Liver (tissue), 9 donors: ENCODE results near the gene SNX32. TPM values are rescaled to one million over a fixed set of nuclear protein-coding genes. Genes with fewer than 3 reads are reported as not detected.

Experiments used
- DNase-seq: peaks from one replicate; pipeline ENCODE4 v3.0.0-alpha.2; 2017; ENCODE audit warnings: low spot score
- H3K27ac ChIP-seq, 2 donors: one replicate each; pipeline ENCODE4 v1.7.0; 2013; ENCODE audit warnings: inconsistent platforms in 2 of 2, low read length in 2 of 2, control low read depth in 1 of 2, low read depth in 1 of 2, mild to moderate bottlenecking in 1 of 2
- H3K27me3 ChIP-seq, 4 donors: one replicate each; pipeline versions ENCODE4 v1.6.1 to v1.7.0; 2013; ENCODE audit warnings: low read length in 3 of 4, inconsistent platforms in 1 of 4, mild to moderate bottlenecking in 1 of 4, moderate library complexity in 1 of 4; ENCODE audit not compliant: control insufficient read depth in 4 of 4, insufficient read depth in 4 of 4
- H3K36me3 ChIP-seq, 4 donors: one replicate each; pipeline versions ENCODE4 v1.6.1 to v1.7.0; 2013; ENCODE audit warnings: low read length in 3 of 4, mild to moderate bottlenecking in 3 of 4, low read depth in 1 of 4, moderate library complexity in 1 of 4; ENCODE audit not compliant: control insufficient read depth in 4 of 4, insufficient read depth in 3 of 4
- H3K4me1 ChIP-seq, 4 donors: one replicate each; pipeline versions ENCODE4 v1.6.1 to v1.7.0; 2013; ENCODE audit warnings: low read length in 3 of 4, mild to moderate bottlenecking in 3 of 4, moderate library complexity in 1 of 4; ENCODE audit not compliant: control insufficient read depth in 4 of 4, insufficient read depth in 4 of 4
- H3K4me3 ChIP-seq, 3 donors: one replicate each; pipeline versions ENCODE4 v1.6.1 to v1.7.0; 2013; ENCODE audit warnings: low read length in 3 of 3, control low read depth in 1 of 3, low read depth in 1 of 3, mild to moderate bottlenecking in 1 of 3
- H3K9ac ChIP-seq, 2 donors: one replicate each; pipeline ENCODE4 v1.7.0; 2013; ENCODE audit warnings: low read length in 2 of 2, mild to moderate bottlenecking in 2 of 2, moderate library complexity in 2 of 2, control low read depth in 1 of 2, low read depth in 1 of 2
- H3K9me3 ChIP-seq, 4 donors: one replicate each; pipeline versions ENCODE4 v1.6.1 to v1.7.0; 2013; ENCODE audit warnings: low read length in 3 of 4; ENCODE audit not compliant: control insufficient read depth in 4 of 4
- ATF3 ChIP-seq: IDR thresholded peaks from 2 replicates; pipeline ENCODE4 v1.6.1; 2016; ENCODE audit warnings: antibody characterized with exemption
- CTCF ChIP-seq: fragments of 150-350 bp; IDR thresholded peaks from 2 replicates; pipeline ENCODE4 v1.5.1; 2017; ENCODE audit warnings: improper control_type of control experiment, low read depth, low read length; ENCODE audit not compliant: missing input control
- EGR1 ChIP-seq, 2 donors: IDR thresholded peaks; 2 replicates each; pipeline ENCODE4 v1.6.1; 2016 to 2018; ENCODE audit warnings: antibody characterized with exemption in 2 of 2, low read depth in 2 of 2
- FOXA1 ChIP-seq: IDR thresholded peaks from 2 replicates; pipeline ENCODE4 v1.6.1; 2016; ENCODE audit warnings: antibody characterized with exemption
- GABPA ChIP-seq, 2 donors: IDR thresholded peaks in 1 of 2; conservative IDR thresholded peaks in 1 of 2; 2 replicates each; pipeline ENCODE4 v1.6.1; 2016; ENCODE audit warnings: antibody characterized with exemption in 2 of 2, mild to moderate bottlenecking in 1 of 2, moderate library complexity in 1 of 2
- HNF4A ChIP-seq, 2 donors: conservative IDR thresholded peaks; 2 replicates each; pipeline ENCODE4 v1.6.1; 2016; ENCODE audit warnings: antibody characterized with exemption in 2 of 2, mild to moderate bottlenecking in 2 of 2
- HNF4G ChIP-seq: IDR thresholded peaks from 2 replicates; pipeline ENCODE4 v1.6.1; 2016; ENCODE audit warnings: antibody characterized with exemption
- JUND ChIP-seq, 2 donors: IDR thresholded peaks; 2 replicates each; pipeline ENCODE4 v1.6.1; 2016; ENCODE audit warnings: antibody characterized with exemption in 2 of 2
- MAX ChIP-seq: IDR thresholded peaks from 2 replicates; pipeline ENCODE4 v1.6.1; 2016; ENCODE audit warnings: antibody characterized with exemption
- NR2F2 ChIP-seq: IDR thresholded peaks from 2 replicates; pipeline ENCODE4 v1.6.1; 2016; ENCODE audit warnings: antibody characterized with exemption
- RAD21 ChIP-seq, 2 donors: IDR thresholded peaks; 2 replicates each; pipeline ENCODE4 v1.6.1; 2016; ENCODE audit warnings: antibody characterized with exemption in 2 of 2, mild to moderate bottlenecking in 2 of 2
- REST ChIP-seq: IDR thresholded peaks from 2 replicates; pipeline ENCODE4 v1.6.1; 2016; ENCODE audit warnings: antibody characterized with exemption, mild to moderate bottlenecking
- RXRA ChIP-seq, 2 donors: IDR thresholded peaks; 2 replicates each; pipeline ENCODE4 v1.6.1; 2017 to 2018; ENCODE audit warnings: antibody characterized with exemption in 2 of 2, mild to moderate bottlenecking in 1 of 2
- SP1 ChIP-seq: IDR thresholded peaks from 2 replicates; pipeline ENCODE4 v1.6.1; 2018; ENCODE audit warnings: antibody characterized with exemption, mild to moderate bottlenecking
- TAF1 ChIP-seq: conservative IDR thresholded peaks from 2 replicates; pipeline ENCODE4 v1.6.1; 2016; ENCODE audit warnings: antibody characterized with exemption, mild to moderate bottlenecking
- YY1 ChIP-seq: IDR thresholded peaks from 2 replicates; pipeline ENCODE4 v1.6.1; 2016; ENCODE audit warnings: antibody characterized with exemption, mild to moderate bottlenecking
- ZBTB33 ChIP-seq: IDR thresholded peaks from 2 replicates; pipeline ENCODE4 v1.6.1; 2016; ENCODE audit warnings: antibody characterized with exemption
- WGBS: extraction: QIAGEN DNeasy Blood & Tissue Kit; methylation state at CpG from one replicate; pipeline ENCODE4 v1.1.7; 2013; 5-methylcytosine and 5-hydroxymethylcytosine counted together
- polyA plus RNA-seq, 2 donors: library from polyadenylated mRNA; stranded (reverse) in 1 of 2; unstranded in 1 of 2; fragments of 200-250 nt in 1 of 2; fragments of >200 nt in 1 of 2; fragmentation: Nextera tagmentation in 1 of 2; extraction: Ambion mirVana in 1 of 2; gene quantifications; one replicate each; pipeline versions ENCODE4 v1.2.1 to v1.2.3, GENCODE V29; 2013 to 2015
- total RNA-seq, 2 donors: library from RNA; depleted of rRNA; stranded (reverse); fragments of >200 nt; gene quantifications; one replicate each; pipeline ENCODE4 v1.2.3, GENCODE V29; 2014
- donor health status: healthy.
- donor health status: healthy.
- donor health status: healthy.
- donor health status: healthy.
- donor health status: healthy.

The SNX32 gene
- total and polyA plus RNA-seq, 4 donors = under 0.01 to 0.38 (median 0.06) TPM

- Histone ChIP-seq H3K27me3 (no peaks in the 10 kb centered on the region), H3K4me3 (no peak overlapping the region), H3K27ac (no peak overlapping the region), H3K36me3 (peaks cover 16 to 42% (median 23%) of the 10 kb centered on the region in 4 donors), H3K9ac (no peak overlapping the region), H3K4me1 (peaks cover 9 to 21% (median 15%) of the 10 kb centered on the region in 4 donors), H3K9me3 (no peaks in the 10 kb centered on the region)
- TF ChIP-seq MAX = no peak
- TF ChIP-seq GABPA (IDR thresholded peaks at IDR 0.05 in 1 of 2, conservative IDR thresholded peaks at IDR 0.05 in 1 of 2) = no peak
- 87% methylated on average over 12 of the region's 12 CpGs for WGBS
- DNase-seq = no peak
Observed at GRCh38 chr11:65863889-65864705, 30.3 kb downstream of the SNX32 start.

GRCh38 chr11:65864706-65865471 is 31.1 kb downstream of the SNX32 start:
- no peaks in the 10 kb centered on the region for H3K9me3 ChIP-seq
- H3K4me1 ChIP-seq = peaks cover 9 to 16% (median 13%) of the 10 kb centered on the region in 4 donors
- TF ChIP-seq JUND (IDR thresholded peaks at IDR 0.05) (no peak), ATF3 (no peak), RXRA (IDR thresholded peaks at IDR 0.05) (no peak), NR2F2 (no peak), FOXA1 (no peak), RAD21 (IDR thresholded peaks at IDR 0.05) (no peak), GABPA (IDR thresholded peaks at IDR 0.05 in 1 of 2, conservative IDR thresholded peaks at IDR 0.05 in 1 of 2) (no peak), MAX (no peak), REST (no peak), HNF4G (no peak), TAF1 (no peak), ZBTB33 (no peak), SP1 (no peak), CTCF (no peak), HNF4A (conservative IDR thresholded peaks at IDR 0.05) (no peak), EGR1 (IDR thresholded peaks at IDR 0.05; ENCODE audit: low read depth in 2 of 2) (no peak), YY1 (no peak)
- WGBS = 90% methylated on average over 18 of the region's 18 CpGs
- no peak overlapping the region for H3K9ac ChIP-seq
- no peaks in the 10 kb centered on the region for H3K27me3 ChIP-seq
- H3K4me3 ChIP-seq = no peak overlapping the region
- no peak for DNase-seq
- no peak overlapping the region for H3K27ac ChIP-seq
- H3K36me3 ChIP-seq = peaks cover 16 to 42% (median 23%) of the 10 kb centered on the region in 4 donors
